A673 (cell line): ENCODE results near the gene NINJ1.

Source experiments
- CTCF ChIP-seq: fragments of 300-800, 200-600 bp; sonication (generic); conservative IDR thresholded peaks from 2 replicates; pipeline ENCODE4 v1.5.1; 2017; ENCODE audit warnings: low read depth, mild to moderate bottlenecking, antibody characterized with exemption, low read length, moderate library complexity, mixed read lengths
- EZH2 ChIP-seq: fragments of 200-600 bp; sonication (generic); IDR thresholded peaks from 2 replicates; pipeline ENCODE4 v1.6.1; 2017; ENCODE audit warnings: borderline replicate concordance, low read depth, mild to moderate bottlenecking, mixed read lengths, antibody characterized with exemption, low read length; ENCODE audit not compliant: poor library complexity, severe bottlenecking

DNA sequence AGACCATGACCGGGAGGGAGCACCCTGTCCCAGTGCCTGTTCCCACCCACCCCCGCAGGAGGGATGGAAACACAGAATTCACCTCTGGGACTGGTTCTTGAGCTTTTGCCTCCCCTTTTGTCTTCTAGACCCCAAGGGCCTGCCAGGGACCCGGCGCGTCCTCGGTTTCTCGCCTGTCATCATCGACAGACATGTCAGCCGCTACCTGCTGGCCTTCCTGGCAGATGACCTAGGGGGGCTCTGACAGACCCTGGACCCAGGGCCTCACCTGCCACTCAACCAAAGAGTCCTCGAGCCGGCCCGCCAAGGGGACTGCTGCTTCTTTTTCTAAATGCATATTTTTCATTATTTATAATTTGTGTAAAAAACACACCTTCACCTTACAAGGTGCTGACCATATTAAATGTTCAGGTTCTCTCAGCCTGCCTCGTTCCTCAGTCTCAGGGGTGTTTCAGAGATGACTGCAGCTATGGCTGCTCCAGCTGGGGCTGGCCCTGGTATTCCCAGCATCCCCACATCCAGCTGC is 21.1 kb downstream of the NINJ1 start:
- TF ChIP-seq CTCF: no peak
- TF ChIP-seq EZH2: no peak
